Endothelial cell of umbilical vein (primary cell): ENCODE data around the gene NR5A2. TPM values are rescaled to one million over a fixed set of nuclear protein-coding genes. Genes with fewer than 3 reads are reported as not detected.
A peak's percentile ranks its signal among the peaks of the same experiment; 100 is the strongest.

Experiments
- BruUV-seq: library from RNA; stranded (reverse); fragments of 400-500 nt; replicated peaks from 2 replicates; lab custom pipeline; 2021; lab: Mats Ljungman, UMichigan
- CTCF ChIA-PET: fragments of 300-600, 350-600 bp; sonication (Branson Sonifier 250); formaldehyde crosslinking; loops from one replicate; lab custom pipeline; 2021; ENCODE audit warnings: antibody characterized with exemption, inconsistent platforms; lab: Charles Lee
- POLR2A ChIA-PET: fragments of 300-600, 350-600 bp; sonication (Branson Sonifier 250); formaldehyde crosslinking; loops from one replicate; lab custom pipeline; 2021; ENCODE audit warnings: antibody characterized with exemption, inconsistent platforms; lab: Charles Lee
- DNase-seq: peaks from one replicate; pipeline ENCODE4 v3.0.0-alpha.2; 2011; ENCODE audit warnings: low read depth, low spot score
- FAIRE-seq: peaks from 2 replicates; lab custom pipeline; 2011; peaks lifted over from hg19 to GRCh38; lab: Jason Lieb, UNC
- H2AFZ ChIP-seq: 2 replicates; pipeline ENCODE4 v1.6.0; 2012; ENCODE audit warnings: low read depth, low read length, control low read depth, inconsistent platforms
- H3K27ac ChIP-seq: 2 replicates; pipeline ENCODE4 v1.5.1; 2011; ENCODE audit warnings: low read depth, mild to moderate bottlenecking, control low read depth, low read length, moderate library complexity; ENCODE audit not compliant: insufficient read depth
- H3K27me3 ChIP-seq, 2 experiments: 2 replicates each; pipeline versions ENCODE4 v1.6.0 to v1.6.1; 2011; ENCODE audit warnings: low read length in 2 of 2, mixed read lengths in 1 of 2; ENCODE audit not compliant: control insufficient read depth in 2 of 2, insufficient read depth in 2 of 2
- H3K36me3 ChIP-seq, 2 experiments: 2 replicates in 1 of 2; 3 replicates in 1 of 2; pipeline ENCODE4 v1.5.1; 2011; ENCODE audit warnings: low read length in 2 of 2, mild to moderate bottlenecking in 1 of 2, moderate library complexity in 1 of 2; ENCODE audit not compliant: control insufficient read depth in 2 of 2, insufficient read depth in 2 of 2; ENCODE audit errors: extremely low read depth in 1 of 2
- H3K4me1 ChIP-seq: 3 replicates; pipeline ENCODE4 v1.5.1; 2011; ENCODE audit warnings: mild to moderate bottlenecking, low read length; ENCODE audit not compliant: control insufficient read depth, insufficient read depth; ENCODE audit errors: extremely low read depth
- H3K4me2 ChIP-seq: 2 replicates; pipeline ENCODE4 v1.6.1; 2011; ENCODE audit warnings: low read length, control low read depth, mixed read lengths; ENCODE audit not compliant: insufficient read depth
- H3K4me3 ChIP-seq, 3 experiments: fragments of 200-600 bp in 1 of 3; sonication (generic), shearing (Covaris generic) in 1 of 3; replicated peaks in 1 of 3; 2 replicates each; pipeline ENCODE4 v1.5.1; 2011 to 2016; ENCODE audit warnings: control low read depth in 3 of 3, low read length in 3 of 3, mild to moderate bottlenecking in 2 of 3, inconsistent platforms in 1 of 3, low read depth in 1 of 3, moderate library complexity in 1 of 3; ENCODE audit not compliant: insufficient read depth in 1 of 3
- H3K79me2 ChIP-seq: 2 replicates; pipeline ENCODE4 v1.6.0; 2012; ENCODE audit warnings: low read length, inconsistent platforms; ENCODE audit not compliant: control insufficient read depth, insufficient read depth
- H3K9ac ChIP-seq: replicated peaks from 2 replicates; pipeline ENCODE3; 2011; ENCODE audit warnings: low read length, control low read depth; ENCODE audit not compliant: insufficient read depth; ENCODE audit errors: extremely low read depth
- H3K9me1 ChIP-seq: replicated peaks from 3 replicates; pipeline ENCODE4 v1.6.0; 2011; ENCODE audit warnings: mild to moderate bottlenecking, low read length; ENCODE audit not compliant: control insufficient read depth, insufficient read depth; ENCODE audit errors: extremely low read depth
- H3K9me3 ChIP-seq: replicated peaks from 2 replicates; pipeline ENCODE4 v1.5.1; 2012; ENCODE audit warnings: low read length, inconsistent platforms; ENCODE audit not compliant: control insufficient read depth, insufficient read depth
- H4K20me1 ChIP-seq: replicated peaks from 2 replicates; pipeline ENCODE3; 2011; ENCODE audit warnings: mild to moderate bottlenecking, low read length; ENCODE audit not compliant: control insufficient read depth, insufficient read depth; ENCODE audit errors: extremely low read depth
- EZH2 ChIP-seq: IDR thresholded peaks from 2 replicates; pipeline ENCODE4 v1.6.1; 2012; ENCODE audit warnings: borderline replicate concordance, low read depth, mild to moderate bottlenecking, moderate library complexity, low read length, inconsistent platforms; ENCODE audit not compliant: severe bottlenecking
- FOS ChIP-seq: IDR thresholded peaks from 2 replicates; pipeline ENCODE4 v1.6.1; 2011; ENCODE audit warnings: mild to moderate bottlenecking, low read length, moderate library complexity, borderline replicate concordance; ENCODE audit not compliant: insufficient read depth
- GATA2 ChIP-seq: IDR thresholded peaks from 2 replicates; pipeline ENCODE4 v1.7.0; 2011; ENCODE audit warnings: low read depth, mild to moderate bottlenecking, moderate library complexity, mixed read lengths, low read length; ENCODE audit not compliant: insufficient read length, insufficient read depth
- JUN ChIP-seq: IDR thresholded peaks from 2 replicates; pipeline ENCODE4 v1.6.1; 2011; ENCODE audit warnings: borderline replicate concordance, low read depth; ENCODE audit not compliant: insufficient read length, insufficient read depth
- MYC ChIP-seq: IDR thresholded peaks from one replicate; pipeline ENCODE4 v1.6.1; 2011; ENCODE audit warnings: mild to moderate bottlenecking, low read depth, low read length
- POLR2A ChIP-seq: IDR thresholded peaks from 2 replicates; pipeline ENCODE4 v1.6.1; 2012; ENCODE audit warnings: low read depth, mild to moderate bottlenecking, control low read depth, low read length
- POLR2AphosphoS5 ChIP-seq: IDR thresholded peaks from 2 replicates; pipeline ENCODE4 v1.6.1; 2012; ENCODE audit warnings: low read depth, mild to moderate bottlenecking, control low read depth, low read length, moderate library complexity; ENCODE audit not compliant: insufficient read depth
- dilution Hi-C: fragments of 300-500 bp; cut with MboI; formaldehyde crosslinking; loops from one replicate; pipeline ENCODE4 v1.15.0; 2019; ENCODE audit warnings: low sequenced_read_pairs; ENCODE audit not compliant: extremely low pct_ligation_motif_present
- intact Hi-C: fragments of 100-400 bp; cut with micrococcal nuclease; formaldehyde crosslinking; loops from one replicate; pipeline ENCODE4 v1.10.0; 2022
- polyA plus RNA-seq, 4 experiments: library from polyadenylated mRNA; depleted of rRNA in 3 of 4; stranded (reverse) in 3 of 4; unstranded in 1 of 4; fragments of >200 nt; gene quantifications; 2 replicates each; pipeline versions ENCODE4 v1.2.1 to v1.2.3, GENCODE V29; 2011 to 2012; ENCODE audit warnings: missing spikeins in 1 of 4
- total RNA-seq: library from RNA; stranded (reverse); gene quantifications from 2 replicates; pipeline ENCODE4 v1.2.3, GENCODE V29; 2021
- TF ChIP-seq, protein P1 (sequence below): IDR thresholded peaks from 2 replicates; pipeline ENCODE4 v1.6.1; 2011; ENCODE audit not compliant: insufficient read depth, insufficient read length
- TF ChIP-seq, protein P2 (sequence below), 2 donors: IDR thresholded peaks; 1 replicate in 1 of 2; 2 replicates in 1 of 2; pipeline ENCODE4 v1.5.1; 2011; ENCODE audit warnings: low read length in 2 of 2, mild to moderate bottlenecking in 2 of 2, moderate library complexity in 2 of 2, control low read depth in 1 of 2, inconsistent platforms in 1 of 2, low read depth in 1 of 2; ENCODE audit not compliant: insufficient read depth in 1 of 2; ENCODE audit errors: extremely low read depth in 1 of 2

The NR5A2 gene
- total and polyA plus RNA-seq, 2 donors (not counting 3 experiments of a cell fraction or from before 2014, with no cell fraction given) = 3.4 to 12.1 TPM

DNA sequence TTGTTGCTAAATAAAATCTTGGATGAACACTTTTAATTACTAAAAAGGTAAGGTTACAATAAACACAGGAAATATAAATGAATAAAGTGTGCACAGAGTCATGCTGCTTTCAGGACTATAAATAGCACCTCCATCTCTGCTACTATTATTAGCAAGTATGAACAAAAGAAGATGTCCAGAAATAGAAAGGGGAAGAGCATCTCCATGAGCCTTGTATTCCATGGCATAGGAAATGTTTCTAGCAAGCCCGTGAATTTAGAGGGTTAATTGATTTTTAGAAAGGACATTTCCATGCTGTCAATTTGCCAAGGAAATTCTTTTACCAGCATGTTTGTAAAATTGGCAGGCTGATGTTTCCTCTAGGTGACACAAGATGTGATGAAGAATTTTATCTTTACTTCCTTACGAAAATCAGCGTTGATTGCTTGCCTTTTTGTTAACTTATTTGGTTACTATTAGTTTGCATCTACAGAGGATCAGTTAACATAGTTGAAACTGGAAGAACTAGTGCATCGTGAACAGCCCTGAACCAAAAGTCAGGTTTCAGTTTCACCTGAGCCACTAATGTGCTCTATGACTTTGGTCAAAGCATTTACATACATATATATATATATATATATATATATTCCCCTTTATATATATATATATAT is 45.3 kb downstream of the NR5A2 start:
- Histone ChIP-seq H3K4me1 (peaks cover 44% of the 10 kb centered on the region), H3K4me2 (peak overlapping the region; percentile 65), H3K27me3 (no peaks in the 10 kb centered on the region), H2AFZ (no peak overlapping the region), H3K9me1 (no peaks in the 10 kb centered on the region), H3K27ac (peak overlapping the region; percentile 12), H4K20me1 (no peaks in the 10 kb centered on the region), H3K9me3 (no peaks in the 10 kb centered on the region), H3K79me2 (no peaks in the 10 kb centered on the region), H3K36me3 (no peaks in the 10 kb centered on the region), H3K4me3 (no peak overlapping the region), H3K9ac (no peak overlapping the region)
- dilution Hi-C loops (no loop called here), intact Hi-C loops (no loop called here)
- POLR2A ChIA-PET = no interaction called here
- DNase-seq (peak; percentile 59), FAIRE-seq (peak; percentile 76)
- TF ChIP-seq POLR2A (no peak), FOS (no peak), JUN (no peak), EZH2 (no peak), MYC (no peak), GATA2 (no peak), POLR2AphosphoS5 (no peak)
- TF ChIP-seq, protein P1, sequence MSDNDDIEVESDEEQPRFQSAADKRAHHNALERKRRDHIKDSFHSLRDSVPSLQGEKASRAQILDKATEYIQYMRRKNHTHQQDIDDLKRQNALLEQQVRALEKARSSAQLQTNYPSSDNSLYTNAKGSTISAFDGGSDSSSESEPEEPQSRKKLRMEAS = no peak
- TF ChIP-seq, protein P2, sequence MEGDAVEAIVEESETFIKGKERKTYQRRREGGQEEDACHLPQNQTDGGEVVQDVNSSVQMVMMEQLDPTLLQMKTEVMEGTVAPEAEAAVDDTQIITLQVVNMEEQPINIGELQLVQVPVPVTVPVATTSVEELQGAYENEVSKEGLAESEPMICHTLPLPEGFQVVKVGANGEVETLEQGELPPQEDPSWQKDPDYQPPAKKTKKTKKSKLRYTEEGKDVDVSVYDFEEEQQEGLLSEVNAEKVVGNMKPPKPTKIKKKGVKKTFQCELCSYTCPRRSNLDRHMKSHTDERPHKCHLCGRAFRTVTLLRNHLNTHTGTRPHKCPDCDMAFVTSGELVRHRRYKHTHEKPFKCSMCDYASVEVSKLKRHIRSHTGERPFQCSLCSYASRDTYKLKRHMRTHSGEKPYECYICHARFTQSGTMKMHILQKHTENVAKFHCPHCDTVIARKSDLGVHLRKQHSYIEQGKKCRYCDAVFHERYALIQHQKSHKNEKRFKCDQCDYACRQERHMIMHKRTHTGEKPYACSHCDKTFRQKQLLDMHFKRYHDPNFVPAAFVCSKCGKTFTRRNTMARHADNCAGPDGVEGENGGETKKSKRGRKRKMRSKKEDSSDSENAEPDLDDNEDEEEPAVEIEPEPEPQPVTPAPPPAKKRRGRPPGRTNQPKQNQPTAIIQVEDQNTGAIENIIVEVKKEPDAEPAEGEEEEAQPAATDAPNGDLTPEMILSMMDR (IDR thresholded peaks at IDR 0.05; ENCODE audit: extremely low read depth in 1 of 2, insufficient read depth in 1 of 2, low read depth in 1 of 2, low read length in 2 of 2) = no peak
- CTCF ChIA-PET = no interaction called here
- no TSS peak for BruUV-seq
